ENCODE measurements around the gene FUT7. TPM values are rescaled to one million over a fixed set of nuclear protein-coding genes. Genes with fewer than 3 reads are reported as not detected.

The FUT7 gene
- polyA plus RNA-seq, 3 donors = 6.1 to 13.4 (median 10.5) TPM

DNA sequence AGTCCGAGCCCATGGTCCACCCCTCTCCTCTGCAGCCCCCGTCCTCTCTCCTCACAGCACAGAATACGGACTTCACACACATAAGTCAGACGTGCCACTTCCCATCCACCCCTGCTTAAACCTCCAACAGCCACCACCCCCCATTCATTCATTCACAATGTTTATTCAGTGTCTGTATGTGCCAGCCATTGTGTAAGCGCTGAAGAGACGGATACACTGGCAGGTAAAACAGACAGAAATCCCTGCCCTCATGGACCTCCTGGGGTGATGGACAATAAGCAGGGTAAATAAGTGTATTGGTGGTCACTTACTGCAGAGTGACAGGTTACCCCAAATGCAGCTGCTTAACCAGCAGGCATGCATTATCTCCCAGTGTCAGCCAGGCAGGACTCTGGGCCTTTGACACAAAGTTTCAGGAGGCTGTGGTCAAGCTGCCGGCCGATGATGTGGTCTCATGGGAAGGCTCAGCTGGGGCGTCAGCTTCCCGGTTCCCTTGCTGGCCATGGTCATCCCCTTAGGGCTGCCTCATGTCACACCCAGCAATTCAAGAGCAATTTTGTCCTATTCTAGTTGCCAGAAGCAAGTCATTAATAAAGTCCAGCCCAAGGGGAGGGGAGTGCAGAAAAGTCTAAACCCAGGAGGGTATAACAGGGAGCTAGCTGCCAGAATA lies 41.5 kb downstream of the FUT7 start:
- Histone ChIP-seq H3K36me3 (replicated peaks in 1 of 2; ENCODE audit: control insufficient read depth in 1 of 2, insufficient read depth in 2 of 2, low read length in 2 of 2) (peaks cover 6 to 9% of the 10 kb centered on the region in 2 donors), H3K9ac (ENCODE audit: insufficient read depth, low read length, poor library complexity, severe bottlenecking) (no peak overlapping the region), H3K4me3 (replicated peaks in 1 of 3; ENCODE audit: low read depth in 2 of 3, low read length in 3 of 3) (no peak overlapping the region), H3K79me2 (ENCODE audit: insufficient read depth, low read length) (peaks cover 20% of the 10 kb centered on the region), H3K4me1 (ENCODE audit: control insufficient read depth in 1 of 2, insufficient read depth in 2 of 2, low read length in 2 of 2) (peaks cover 25 to 39% of the 10 kb centered on the region in 2 donors), H3K4me2 (replicated peaks; ENCODE audit: extremely low read depth, low read length, poor library complexity, severe bottlenecking) (no peak overlapping the region), H4K20me1 (ENCODE audit: insufficient read depth, low read length) (peaks cover 24% of the 10 kb centered on the region), H3K9me3 (replicated peaks in 1 of 2; ENCODE audit: control insufficient read depth in 1 of 2, insufficient read depth in 1 of 2, low read length in 2 of 2) (no peaks in the 10 kb centered on the region), H3K27ac (ENCODE audit: low read depth in 1 of 2, low read length in 2 of 2) (no peak overlapping the region), H2AFZ (ENCODE audit: insufficient read depth, low read depth, low read length, poor library complexity, severe bottlenecking) (no peak overlapping the region), H3K27me3 (ENCODE audit: control insufficient read depth in 2 of 2, insufficient read depth in 2 of 2, low read length in 2 of 2) (peaks cover 6 to 36% of the 10 kb centered on the region in 2 donors)
- Mint-ChIP-seq H3K4me3 (no peak overlapping the region), H3K4me1 (peaks cover 29% of the 10 kb centered on the region), H3K27ac (peak overlapping the region in 3 of 7 donors; percentile 22 to 90 (median 28)), H3K9me3 (peaks cover 0 to 17% (median 0%) of the 10 kb centered on the region in 7 donors), H3K36me3 (peaks cover 10% of the 10 kb centered on the region in 2 donors), H3K27me3 (ENCODE audit: low read depth in 3 of 3) (peaks cover 35 to 55% (median 51%) of the 10 kb centered on the region in 3 donors)
- DNase-seq = no peak
- TF ChIP-seq, protein P1, sequence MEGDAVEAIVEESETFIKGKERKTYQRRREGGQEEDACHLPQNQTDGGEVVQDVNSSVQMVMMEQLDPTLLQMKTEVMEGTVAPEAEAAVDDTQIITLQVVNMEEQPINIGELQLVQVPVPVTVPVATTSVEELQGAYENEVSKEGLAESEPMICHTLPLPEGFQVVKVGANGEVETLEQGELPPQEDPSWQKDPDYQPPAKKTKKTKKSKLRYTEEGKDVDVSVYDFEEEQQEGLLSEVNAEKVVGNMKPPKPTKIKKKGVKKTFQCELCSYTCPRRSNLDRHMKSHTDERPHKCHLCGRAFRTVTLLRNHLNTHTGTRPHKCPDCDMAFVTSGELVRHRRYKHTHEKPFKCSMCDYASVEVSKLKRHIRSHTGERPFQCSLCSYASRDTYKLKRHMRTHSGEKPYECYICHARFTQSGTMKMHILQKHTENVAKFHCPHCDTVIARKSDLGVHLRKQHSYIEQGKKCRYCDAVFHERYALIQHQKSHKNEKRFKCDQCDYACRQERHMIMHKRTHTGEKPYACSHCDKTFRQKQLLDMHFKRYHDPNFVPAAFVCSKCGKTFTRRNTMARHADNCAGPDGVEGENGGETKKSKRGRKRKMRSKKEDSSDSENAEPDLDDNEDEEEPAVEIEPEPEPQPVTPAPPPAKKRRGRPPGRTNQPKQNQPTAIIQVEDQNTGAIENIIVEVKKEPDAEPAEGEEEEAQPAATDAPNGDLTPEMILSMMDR (IDR thresholded peaks at IDR 0.05) = no peak
- WGBS (ENCODE audit: insufficient coverage) = 95% methylated on average over 9 of the region's 10 CpGs
- intact Hi-C loops (cut with micrococcal nuclease) = loop anchor here in 1 of 2 donors (5.0 kb wide), 1 partner anchor 42 kb away; the partner anchor contains the start of gene FUT7

GRCh38 chr9:136988872-136989271 lies 43.0 kb downstream of the FUT7 start:
- peaks cover 15% of the 10 kb centered on the region for H3K79me2 ChIP-seq (ENCODE audit: insufficient read depth, low read length)
- H3K4me2 ChIP-seq (replicated peaks; ENCODE audit: extremely low read depth, low read length, poor library complexity, severe bottlenecking) = no peak overlapping the region
- peaks cover 27% of the 10 kb centered on the region for H3K4me1 Mint-ChIP-seq
- no peak for DNase-seq
- H3K27me3 Mint-ChIP-seq (ENCODE audit: low read depth in 3 of 3) = peaks cover 42 to 56% (median 53%) of the 10 kb centered on the region in 3 donors
- H3K9me3 Mint-ChIP-seq = peaks cover 0 to 12% (median 0%) of the 10 kb centered on the region in 7 donors
- H3K27ac Mint-ChIP-seq = no peak overlapping the region
- H3K4me1 ChIP-seq (ENCODE audit: control insufficient read depth in 1 of 2, insufficient read depth in 2 of 2, low read length in 2 of 2) = peaks cover 23 to 28% of the 10 kb centered on the region in 2 donors
- H3K27ac ChIP-seq (ENCODE audit: low read depth in 1 of 2, low read length in 2 of 2) = no peak overlapping the region
- no peak overlapping the region for H3K4me3 ChIP-seq (replicated peaks in 1 of 3; ENCODE audit: low read depth in 2 of 3, low read length in 3 of 3)
- peaks cover 19 to 39% of the 10 kb centered on the region in 2 donors for H3K27me3 ChIP-seq (ENCODE audit: control insufficient read depth in 2 of 2, insufficient read depth in 2 of 2, low read length in 2 of 2)
- H3K9me3 ChIP-seq (replicated peaks in 1 of 2; ENCODE audit: control insufficient read depth in 1 of 2, insufficient read depth in 1 of 2, low read length in 2 of 2) = no peaks in the 10 kb centered on the region
- 100% methylated on average over 3 of the region's 4 CpGs for WGBS (ENCODE audit: insufficient coverage)
- H3K36me3 Mint-ChIP-seq = peaks cover 6 to 9% of the 10 kb centered on the region in 2 donors
- intact Hi-C loops (cut with micrococcal nuclease) = no loop called here
- H3K36me3 ChIP-seq (replicated peaks in 1 of 2; ENCODE audit: control insufficient read depth in 1 of 2, insufficient read depth in 2 of 2, low read length in 2 of 2) = peaks cover 0 to 6% of the 10 kb centered on the region in 2 donors
- TF ChIP-seq, protein P1 (IDR thresholded peaks at IDR 0.05) = no peak
- H2AFZ ChIP-seq (ENCODE audit: insufficient read depth, low read depth, low read length, poor library complexity, severe bottlenecking) = no peak overlapping the region
- H3K9ac ChIP-seq (ENCODE audit: insufficient read depth, low read length, poor library complexity, severe bottlenecking) = no peak overlapping the region
- peaks cover 13% of the 10 kb centered on the region for H4K20me1 ChIP-seq (ENCODE audit: insufficient read depth, low read length)
- no peak overlapping the region for H3K4me3 Mint-ChIP-seq

Measured in CD14-positive monocyte (primary cell).